Measurements from ENCODE around the gene PDGFD.

PDGFD gene

GRCh38 chr11:104142698-104143097 lies 21.2 kb downstream of the PDGFD start:
- no peak for DNase-seq

GRCh38 chr11:104136861-104137260 lies 27.1 kb downstream of the PDGFD start:
- no peak for DNase-seq

GRCh38 chr11:104134745-104135144 lies 29.2 kb downstream of the PDGFD start:
- DNase-seq: no peak

DNA sequence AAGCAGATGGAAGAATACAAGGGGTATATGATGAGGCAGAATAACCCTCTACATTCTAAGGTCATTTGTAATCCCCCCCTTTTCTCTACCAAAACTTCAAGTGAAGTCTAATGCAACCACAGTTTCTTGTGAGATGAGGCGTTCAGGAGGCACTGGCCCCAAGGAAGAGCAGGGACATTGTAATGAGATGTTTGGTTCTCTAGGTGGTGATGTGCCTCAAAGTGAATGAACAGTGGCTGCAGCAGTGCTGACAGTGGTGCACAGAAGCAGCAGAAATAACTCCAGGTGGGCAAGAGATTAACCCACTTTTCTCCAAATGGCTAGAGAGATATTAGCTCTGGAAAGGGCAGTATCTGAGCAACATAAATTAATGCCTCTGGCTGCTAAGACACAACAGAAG lies 33.8 kb downstream of the PDGFD start:
- no peak for DNase-seq

GRCh38 chr11:104129145-104129544 lies 34.8 kb downstream of the PDGFD start:
- no peak for DNase-seq

DNA sequence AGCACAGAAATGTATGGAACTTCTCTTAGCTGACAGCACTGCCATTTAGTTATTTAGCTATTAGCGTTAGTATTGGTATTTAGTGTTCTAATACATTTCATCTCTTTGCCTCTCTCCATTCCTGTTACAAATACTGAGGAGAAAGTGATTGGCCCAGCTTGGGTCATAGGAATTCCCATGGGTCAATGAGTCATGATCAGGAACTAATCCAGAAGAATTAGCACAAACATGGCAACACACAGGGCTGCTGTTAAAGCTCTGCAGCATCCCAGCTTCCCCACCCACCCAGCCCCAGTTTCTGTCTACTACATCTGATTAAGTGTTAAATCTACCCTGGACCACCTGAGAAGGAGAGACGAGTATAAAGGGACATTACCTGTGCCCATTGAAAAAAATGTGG lies 36.1 kb downstream of the PDGFD start:
- DNase-seq: no peak

DNA sequence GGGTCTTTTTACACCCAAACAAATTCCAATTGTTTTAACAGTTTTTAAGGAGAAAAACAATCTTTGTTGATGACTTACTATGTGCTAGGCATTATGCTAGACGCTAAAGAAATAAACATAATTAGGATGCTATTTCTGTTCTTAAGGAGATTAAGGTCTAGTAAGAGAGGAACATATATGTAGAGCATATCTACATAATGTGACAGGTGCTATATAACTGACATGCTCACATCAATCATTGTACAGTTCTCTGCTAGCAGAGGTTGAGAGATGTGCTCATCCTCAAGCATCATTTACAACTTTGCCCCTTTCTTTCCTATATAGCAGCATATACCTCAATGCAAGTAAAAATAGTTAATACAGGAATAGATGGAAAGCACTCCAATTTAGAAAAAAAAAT lies 37.5 kb downstream of the PDGFD start:
- DNase-seq: no peak

GRCh38 chr11:104124979-104125378 lies 39.0 kb downstream of the PDGFD start:
- no peak for DNase-seq

DNA sequence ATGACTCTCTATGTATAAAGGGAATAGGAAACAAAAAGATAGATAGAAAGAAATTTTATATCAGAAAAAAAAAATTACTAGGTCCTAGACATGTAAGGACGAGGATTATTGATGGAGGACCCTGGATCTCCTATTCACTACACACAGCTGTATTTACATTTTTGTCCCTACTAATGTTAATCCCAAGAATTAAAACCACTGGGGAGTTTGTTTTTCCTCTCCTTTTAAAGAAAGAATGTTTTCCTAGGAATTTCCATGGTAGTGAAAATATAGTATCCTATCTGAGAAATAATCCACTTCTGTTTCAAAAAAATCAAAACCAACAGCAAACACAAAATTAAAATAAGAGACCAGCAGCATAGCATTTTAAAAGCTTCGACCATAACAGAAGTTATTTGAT lies 41.1 kb downstream of the PDGFD start:
- DNase-seq: no peak

- no peak for DNase-seq
Measured at GRCh38 chr11:104122011-104122635, 41.8 kb downstream of the PDGFD start.

GRCh38 chr11:104120493-104121137 lies 43.3 kb downstream of the PDGFD start:
- peak; percentile 13 for DNase-seq

- DNase-seq: no peak
Measured at GRCh38 chr11:104118105-104118744, 45.7 kb downstream of the PDGFD start.

- no peak for DNase-seq
Measured at GRCh38 chr11:104113541-104113940, 50.4 kb downstream of the PDGFD start.

- no peak for DNase-seq
Measured at GRCh38 chr11:104106136-104106754, 57.7 kb downstream of the PDGFD start.

GRCh38 chr11:104105155-104105554 lies 58.8 kb downstream of the PDGFD start:
- DNase-seq: no peak

DNA sequence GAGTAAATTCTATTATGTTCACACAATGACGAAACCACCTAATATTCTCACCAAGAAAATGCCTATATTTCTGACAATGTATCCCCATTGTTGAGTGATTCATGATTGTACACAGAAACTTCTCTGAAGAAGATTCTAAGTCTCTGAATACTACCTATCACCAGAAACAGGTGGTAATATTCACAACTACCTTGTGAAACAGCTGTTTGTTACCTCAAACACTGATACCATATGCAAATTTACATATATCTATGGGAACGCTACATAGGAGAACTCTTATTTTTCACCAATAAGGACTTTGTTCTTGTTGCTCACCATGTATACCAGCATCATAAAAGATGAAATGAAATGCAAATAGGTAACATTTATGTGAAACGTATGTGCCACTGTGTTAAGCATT lies 59.3 kb downstream of the PDGFD start:
- DNase-seq: no peak

DNA sequence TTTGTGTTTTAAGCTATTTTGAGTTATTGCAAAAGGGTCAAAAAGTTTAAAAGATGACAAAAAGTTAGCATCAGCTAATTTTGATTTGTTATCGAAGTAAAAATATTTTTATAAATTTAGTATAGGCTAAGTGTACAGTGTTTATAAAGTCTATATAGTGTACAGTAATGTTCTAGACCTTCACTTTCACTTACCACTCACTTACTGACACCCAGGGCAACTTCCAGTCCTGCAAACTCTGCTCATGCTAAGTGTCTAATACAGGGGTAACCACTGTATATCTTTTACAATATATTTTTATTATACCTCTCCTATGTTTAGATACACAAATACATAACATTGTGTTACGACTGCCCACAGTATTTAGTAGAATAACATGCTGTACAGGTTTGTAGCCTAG lies 59.7 kb downstream of the PDGFD start:
- no peak for DNase-seq

DNA sequence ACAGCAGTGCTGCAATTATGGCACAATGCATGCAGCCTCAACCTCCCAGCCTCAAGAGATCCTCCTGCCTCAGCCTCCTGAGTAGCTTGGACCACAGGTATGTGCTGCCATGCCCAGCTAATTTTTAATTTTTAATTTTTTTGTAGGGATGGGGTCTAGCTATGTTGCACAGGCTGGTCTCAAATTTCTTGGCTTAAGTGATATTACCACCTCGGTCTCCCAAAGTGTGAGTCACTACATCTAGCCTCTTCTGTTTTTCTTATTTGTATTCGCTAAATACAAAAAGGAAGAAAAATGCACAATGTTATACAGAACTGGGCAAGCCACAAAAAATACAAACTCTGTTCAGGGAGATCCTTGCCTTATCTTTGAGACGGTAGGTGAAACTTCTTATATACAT lies 65.4 kb downstream of the PDGFD start:
- DNase-seq: no peak

DNA sequence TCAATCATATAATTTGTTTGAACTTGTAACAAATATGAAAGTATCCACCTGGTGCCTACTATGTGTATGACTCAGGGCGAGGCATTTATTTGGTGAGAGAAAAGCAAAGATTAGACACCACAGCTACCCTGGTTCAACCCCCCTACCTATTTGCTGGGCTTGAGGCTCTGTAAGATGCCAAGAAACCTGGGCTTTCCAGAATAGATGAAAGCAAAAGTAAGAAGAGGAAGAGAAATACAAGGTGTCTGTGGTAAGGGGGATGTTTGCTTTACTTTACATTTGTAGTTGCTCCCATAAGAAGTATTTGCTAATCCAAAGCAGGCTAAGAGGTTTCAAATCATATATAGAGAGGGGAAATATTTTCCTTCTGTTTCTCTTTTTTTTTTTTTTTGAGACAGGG lies 65.8 kb downstream of the PDGFD start:
- DNase-seq: no peak

GRCh38 chr11:104096900-104097299 lies 67.0 kb downstream of the PDGFD start:
- DNase-seq: no peak

DNA sequence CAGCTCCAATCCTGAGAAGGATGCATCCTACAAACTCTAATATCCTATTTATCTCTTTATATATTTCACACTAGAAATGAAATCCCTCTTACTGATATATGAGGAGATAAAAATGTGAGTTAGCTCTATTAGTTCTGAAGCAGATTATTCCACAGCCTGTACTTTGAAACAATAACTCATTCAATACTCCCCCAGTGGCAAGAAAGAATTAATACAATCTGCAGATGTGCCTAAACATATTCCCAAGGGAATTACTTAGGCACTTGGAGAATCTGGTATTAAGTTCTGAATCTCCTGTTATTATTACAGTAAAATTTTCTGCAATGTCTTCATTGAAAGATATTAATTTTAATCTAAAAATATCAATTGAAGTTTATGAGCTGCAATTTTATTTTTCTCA lies 68.2 kb downstream of the PDGFD start:
- DNase-seq: no peak

DNA sequence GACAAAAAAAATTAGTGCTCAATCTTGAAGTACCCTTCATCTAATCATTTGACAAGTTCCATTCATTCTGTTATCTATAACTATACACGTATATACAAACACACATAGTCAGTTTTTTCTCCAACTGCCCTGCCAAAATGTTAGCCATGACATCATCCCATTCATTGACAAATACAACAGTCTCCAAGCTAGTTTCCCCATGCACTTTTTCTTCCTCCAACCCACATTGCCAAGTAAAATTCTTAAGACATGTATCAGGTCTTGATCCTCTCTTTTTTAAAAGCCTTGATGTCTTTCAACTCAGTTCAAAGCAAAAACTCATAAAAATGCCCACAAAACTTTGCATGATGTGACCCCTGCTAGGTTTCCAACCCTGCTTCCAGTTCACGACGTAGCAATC lies 69.4 kb downstream of the PDGFD start:
- no peak for DNase-seq

DNA sequence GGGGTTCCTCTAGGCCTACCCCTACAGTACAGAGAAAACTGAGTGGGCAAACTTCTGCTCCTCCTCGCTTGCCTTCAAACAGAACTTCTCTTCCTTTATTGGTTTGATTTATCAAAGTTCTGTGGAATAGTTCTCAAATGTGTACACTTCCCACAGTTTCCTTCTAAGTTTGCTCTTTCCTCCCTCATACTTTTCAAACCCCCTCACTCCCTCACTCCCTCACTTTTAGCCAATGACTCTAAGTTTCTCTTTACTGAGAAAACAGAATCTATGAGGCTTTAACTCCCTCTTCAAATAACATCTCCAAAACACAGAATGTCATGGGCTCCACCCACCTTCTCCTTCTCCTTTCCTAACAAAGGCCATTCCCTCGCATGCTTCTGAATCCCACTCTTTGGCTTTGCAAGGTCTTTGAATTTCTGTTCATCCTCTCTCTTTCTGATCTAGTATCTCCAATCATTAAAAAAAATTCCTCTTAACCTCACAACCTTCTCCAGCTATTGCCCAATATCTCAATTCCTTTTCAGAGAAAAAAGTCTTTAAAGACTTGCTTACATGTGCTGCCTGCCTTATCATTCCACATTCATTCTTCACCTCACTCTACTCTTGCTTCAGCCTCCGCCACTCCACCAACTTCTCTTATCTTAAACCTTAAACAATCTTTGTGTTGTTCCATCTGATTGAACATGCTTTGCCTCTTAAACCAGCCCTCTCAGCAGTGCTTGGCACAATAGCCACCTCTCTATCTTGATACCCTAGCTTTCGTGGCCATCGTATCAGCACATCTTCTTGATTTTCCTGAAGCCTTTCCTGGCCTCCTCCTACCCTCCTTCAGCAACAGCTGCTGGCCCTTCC lies 70.3 kb downstream of the PDGFD start:
- no peak for DNase-seq
